GM23338 (cell line): ENCODE results near the gene RAB27B. TPM values are rescaled to one million over a fixed set of nuclear protein-coding genes. Genes with fewer than 3 reads are reported as not detected.

Source experiments
- ATAC-seq: fragments of 200-7000 bp; cut with Tn5 transposase; 3 replicates; pipeline ENCODE4 v1.9.1; 2020
- DNase-seq: peaks from one replicate; pipeline ENCODE4 v3.0.0-alpha.2; 2015; ENCODE audit warnings: low spot score
- H2AFZ ChIP-seq: fragments of 200-600 bp; sonication (generic); 2 replicates; pipeline ENCODE4 v1.8.0; 2016; ENCODE audit warnings: antibody characterized with exemption, mild to moderate bottlenecking, moderate library complexity
- H3F3A ChIP-seq: fragments of 200-600 bp; sonication (generic); replicated peaks from 2 replicates; pipeline ENCODE4 v1.8.0; 2017; ENCODE audit warnings: antibody characterized with exemption, mixed run types, low read depth
- H3K27ac ChIP-seq: fragments of 200-600 bp; sonication (generic); 2 replicates; pipeline ENCODE4 v1.6.1; 2016; ENCODE audit warnings: low read depth
- H3K27me3 ChIP-seq: fragments of 200-600 bp; sonication (generic); 2 replicates; pipeline ENCODE4 v1.8.0; 2016; ENCODE audit warnings: mild to moderate bottlenecking, mixed run types, moderate library complexity; ENCODE audit not compliant: insufficient read depth
- H3K36me3 ChIP-seq: fragments of 200-600 bp; sonication (generic); 2 replicates; pipeline ENCODE4 v1.8.0; 2016; ENCODE audit warnings: mild to moderate bottlenecking; ENCODE audit not compliant: insufficient read depth
- H3K4me1 ChIP-seq: fragments of 200-600 bp; sonication (generic); 2 replicates; pipeline ENCODE4 v1.8.0; 2016; ENCODE audit warnings: mild to moderate bottlenecking, moderate library complexity; ENCODE audit not compliant: insufficient read depth
- H3K4me2 ChIP-seq: fragments of 200-600 bp; sonication (generic); 2 replicates; pipeline ENCODE4 v1.7.1; 2017; ENCODE audit warnings: mixed run types
- H3K4me3 ChIP-seq: fragments of 200-600 bp; sonication (generic); 2 replicates; pipeline ENCODE4 v1.6.1; 2016; ENCODE audit warnings: mixed run types
- H3K79me2 ChIP-seq: fragments of 200-600 bp; sonication (generic); replicated peaks from 2 replicates; pipeline ENCODE4 v1.8.0; 2017; ENCODE audit warnings: mild to moderate bottlenecking; ENCODE audit not compliant: insufficient read depth
- H3K9me2 ChIP-seq: fragments of 200-600 bp; sonication (generic); 2 replicates; pipeline ENCODE4 v1.8.0; 2017; ENCODE audit not compliant: insufficient read depth
- H4K20me1 ChIP-seq: fragments of 200-600 bp; sonication (generic); replicated peaks from 2 replicates; pipeline ENCODE4 v1.8.0; 2017; ENCODE audit warnings: mild to moderate bottlenecking; ENCODE audit not compliant: insufficient read depth
- H3K27ac Mint-ChIP-seq: 2 replicates; pipeline ENCODE4 v1.8.0; 2020; ENCODE audit warnings: inconsistent platforms, mild to moderate bottlenecking, moderate library complexity, mixed read lengths
- H3K27me3 Mint-ChIP-seq: 3 replicates; pipeline ENCODE4 v1.8.0; 2022; ENCODE audit warnings: low read depth, mild to moderate bottlenecking, moderate library complexity, mixed read lengths, inconsistent platforms; ENCODE audit not compliant: insufficient read depth, poor library complexity
- H3K36me3 Mint-ChIP-seq: 3 replicates; pipeline ENCODE4 v1.8.0; 2021; ENCODE audit warnings: low read depth, mild to moderate bottlenecking, inconsistent platforms, moderate library complexity, mixed read lengths
- H3K4me1 Mint-ChIP-seq: 3 replicates; pipeline ENCODE4 v1.8.0; 2020; ENCODE audit warnings: mild to moderate bottlenecking, inconsistent platforms, mixed read lengths
- H3K4me3 Mint-ChIP-seq: 3 replicates; pipeline ENCODE4 v1.8.0; 2021; ENCODE audit warnings: moderate library complexity, mild to moderate bottlenecking, inconsistent platforms, mixed read lengths
- H3K9me3 Mint-ChIP-seq: 3 replicates; pipeline ENCODE4 v1.8.0; 2020; ENCODE audit warnings: moderate library complexity, mild to moderate bottlenecking, inconsistent platforms, mixed read lengths
- CREB1 ChIP-seq: fragments of 250-450 bp; sonication (Bioruptor Pico); IDR thresholded peaks from 2 replicates; pipeline ENCODE4 v1.5.0; 2020; ENCODE audit warnings: low read depth, mild to moderate bottlenecking, moderate library complexity
- EZH2 ChIP-seq: fragments of 200-600 bp; sonication (generic); IDR thresholded peaks from one replicate; pipeline ENCODE4 v1.8.0; 2017; ENCODE audit warnings: antibody characterized with exemption, mild to moderate bottlenecking, low read depth; ENCODE audit not compliant: unreplicated experiment
- EZH2phosphoT487 ChIP-seq: fragments of 200-600 bp; sonication (generic); IDR thresholded peaks from one replicate; pipeline ENCODE4 v1.8.1; 2018; ENCODE audit warnings: antibody characterized with exemption; ENCODE audit not compliant: unreplicated experiment
- JUNB ChIP-seq: IDR thresholded peaks from one replicate; pipeline ENCODE4 v1.6.1; 2016; ENCODE audit warnings: antibody characterized with exemption; ENCODE audit not compliant: unreplicated experiment
- NANOG ChIP-seq: IDR thresholded peaks from 2 replicates; pipeline ENCODE4 v1.6.1; 2016; ENCODE audit warnings: antibody characterized with exemption, borderline replicate concordance
- POLR2AphosphoS5 ChIP-seq: IDR thresholded peaks from 2 replicates; pipeline ENCODE4 v1.6.1; 2016; ENCODE audit warnings: antibody characterized with exemption, low read depth
- REST ChIP-seq: IDR thresholded peaks from one replicate; pipeline ENCODE4 v1.6.1; 2018; ENCODE audit warnings: antibody characterized with exemption; ENCODE audit not compliant: unreplicated experiment
- STAT1 ChIP-seq: IDR thresholded peaks from one replicate; pipeline ENCODE4 v1.6.1; 2016; ENCODE audit warnings: antibody characterized with exemption; ENCODE audit not compliant: unreplicated experiment
- ZNF114 ChIP-seq: fragments of 250-450 bp; sonication (Bioruptor Pico); IDR thresholded peaks from 2 replicates; pipeline ENCODE4 v1.5.0; 2020; ENCODE audit warnings: mild to moderate bottlenecking, moderate library complexity
- ZNF331 ChIP-seq: fragments of 250-450 bp; sonication (Bioruptor Pico); IDR thresholded peaks from 2 replicates; pipeline ENCODE4 v1.5.0; 2020; ENCODE audit warnings: low read depth, mild to moderate bottlenecking, moderate library complexity
- ZNF462 ChIP-seq: fragments of 250-450 bp; sonication (Bioruptor Pico); IDR thresholded peaks from 2 replicates; pipeline ENCODE4 v1.5.0; 2020; ENCODE audit warnings: mild to moderate bottlenecking, moderate library complexity
- polyA plus RNA-seq: library from polyadenylated mRNA; unstranded; fragments of >200 nt; fragmentation: Nextera tagmentation; extraction: Ambion mirVana; gene quantifications from 2 replicates; pipeline ENCODE4 v1.2.1, GENCODE V29; 2016
- total RNA-seq: library from RNA; depleted of rRNA; stranded (reverse); fragments of >200 nt; shearing (Covaris generic); gene quantifications from 2 replicates; pipeline ENCODE4 v1.2.3, GENCODE V29; 2014

Gene RAB27B
- total and polyA plus RNA-seq, 2 experiments from 2014 or later = 0.13 to 0.56 TPM

GRCh38 chr18:54856105-54856646 lies 27.9 kb downstream of the RAB27B start (continued):
- TF ChIP-seq REST (no peak), STAT1 (no peak)

GRCh38 chr18:54857499-54857898 lies 29.2 kb downstream of the RAB27B start:
- H3K4me1 Mint-ChIP-seq = peaks cover 10% of the 10 kb centered on the region
- H3K9me3 Mint-ChIP-seq = no peaks in the 10 kb centered on the region
- Histone ChIP-seq H3K4me2 (no peak overlapping the region), H2AFZ (no peak overlapping the region), H4K20me1 (no peaks in the 10 kb centered on the region), H3K79me2 (no peaks in the 10 kb centered on the region), H3K27me3 (no peaks in the 10 kb centered on the region), H3K9me2 (no peaks in the 10 kb centered on the region), H3K27ac (no peak overlapping the region), H3K36me3 (no peaks in the 10 kb centered on the region), H3F3A (no peaks in the 10 kb centered on the region), H3K4me3 (no peak overlapping the region), H3K4me1 (no peaks in the 10 kb centered on the region; the same call in 1 of the 2 replicates)
- no peak overlapping the region for H3K27ac Mint-ChIP-seq
- no peak overlapping the region for H3K4me3 Mint-ChIP-seq
- H3K27me3 Mint-ChIP-seq = peaks cover 2% of the 10 kb centered on the region
- ATAC-seq = no peak
- no peak for DNase-seq
- H3K36me3 Mint-ChIP-seq = no peaks in the 10 kb centered on the region
- TF ChIP-seq ZNF114 (CRISPR knock-in tag) (no peak), CREB1 (CRISPR knock-in tag) (no peak), JUNB (no peak), STAT1 (no peak), ZNF331 (CRISPR knock-in tag) (no peak), EZH2phosphoT487 (no peak), REST (no peak), ZNF462 (no peak), EZH2 (no peak), NANOG (no peak), POLR2AphosphoS5 (no peak)
